HepG2 (cell line): Measurements from ENCODE around the gene SLC16A6. TPM values are rescaled to one million over a fixed set of nuclear protein-coding genes. Genes with fewer than 3 reads are reported as not detected.
"Not testable (repeated sequence)": the region's sequence is repeated elsewhere in the genome, so short reads cannot be mapped to it uniquely, and the experiment has no call there.

Source experiments
- ATAC-seq: fragments of 200-7000 bp; cut with Tn5 transposase; 3 replicates; pipeline ENCODE4 v1.9.1; 2020; ENCODE audit warnings: mild to moderate bottlenecking, moderate library complexity
- BruUV-seq: library from RNA; stranded (reverse); fragments of 400-500 nt; replicated peaks from 2 replicates; lab custom pipeline; 2021; lab: Mats Ljungman, UMichigan
- CTCF ChIA-PET: fragments of 300-600 bp; formaldehyde crosslinking; extraction: SDS; loops from one replicate; lab custom pipeline; 2021; ENCODE audit warnings: low total read pairs, inconsistent platforms, low intra/inter-chr PET ratio; lab: Yijun Ruan, JAX
- POLR2A ChIA-PET: fragments of 350-600 bp; sonication (Branson Sonifier 250); formaldehyde crosslinking; loops from one replicate; lab custom pipeline; 2020; ENCODE audit warnings: antibody characterized with exemption, inconsistent platforms; lab: Yijun Ruan, JAX
- DNase-seq: peaks from one replicate; pipeline ENCODE4 v3.0.0-alpha.2; 2015; ENCODE audit warnings: low spot score
- FAIRE-seq: peaks from 3 replicates; lab custom pipeline; 2011; peaks lifted over from hg19 to GRCh38; lab: Jason Lieb, UNC
- H2AFZ ChIP-seq: one replicate; pipeline ENCODE4 v1.6.1; 2011; ENCODE audit warnings: low read length, inconsistent platforms
- H3K27ac ChIP-seq: fragments of 300-600 bp; 3 replicates; pipeline ENCODE4 v1.8.0; 2011; ENCODE audit warnings: mixed run types, mild to moderate bottlenecking, mixed read lengths, low read length, inconsistent platforms; ENCODE audit not compliant: insufficient read depth; ENCODE audit errors: extremely low read length
- H3K27me3 ChIP-seq, 2 experiments: fragments of 200-600 bp in 1 of 2; 2 replicates in 1 of 2; 3 replicates in 1 of 2; pipeline versions ENCODE4 v1.6.0 to v1.8.0; 2011; ENCODE audit warnings: low read length in 2 of 2, mild to moderate bottlenecking in 2 of 2, moderate library complexity in 2 of 2, inconsistent platforms in 1 of 2; ENCODE audit not compliant: insufficient read depth in 2 of 2, control insufficient read depth in 1 of 2
- H3K36me3 ChIP-seq, 2 experiments: fragments of 200-600 bp in 1 of 2; replicated peaks in 1 of 2; 2 replicates in 1 of 2; 3 replicates in 1 of 2; pipeline versions ENCODE4 v1.5.1 to v1.8.0; 2011; ENCODE audit warnings: low read length in 2 of 2, inconsistent platforms in 1 of 2; ENCODE audit not compliant: insufficient read depth in 2 of 2, control insufficient read depth in 1 of 2
- H3K4me1 ChIP-seq: 2 replicates; pipeline ENCODE4 v1.5.1; 2012; ENCODE audit warnings: low read length, inconsistent platforms; ENCODE audit not compliant: insufficient read depth
- H3K4me2 ChIP-seq: 2 replicates; pipeline ENCODE4 v1.6.0; 2011; ENCODE audit warnings: low read depth, low read length, inconsistent platforms
- H3K4me3 ChIP-seq, 3 experiments: fragments of 200-600 bp in 1 of 3; sonication (generic), shearing (Covaris generic) in 1 of 3; replicated peaks in 1 of 3; 2 replicates each; pipeline ENCODE4 v1.5.1; 2011 to 2016; ENCODE audit warnings: low read length in 3 of 3, inconsistent platforms in 2 of 3, low read depth in 2 of 3, mild to moderate bottlenecking in 2 of 3, control low read depth in 1 of 3, mixed read lengths in 1 of 3; ENCODE audit not compliant: insufficient read depth in 1 of 3
- H3K79me2 ChIP-seq: one replicate; pipeline ENCODE4 v1.6.1; 2011; ENCODE audit warnings: low read length, inconsistent platforms; ENCODE audit not compliant: insufficient read depth
- H3K9ac ChIP-seq: 2 replicates; pipeline ENCODE4 v1.6.0; 2011; ENCODE audit warnings: mild to moderate bottlenecking, low read depth, low read length, inconsistent platforms; ENCODE audit not compliant: insufficient read depth
- H3K9me3 ChIP-seq: 2 replicates; pipeline ENCODE4 v1.5.1; 2012; ENCODE audit warnings: mild to moderate bottlenecking, low read length
- H4K20me1 ChIP-seq: 2 replicates; pipeline ENCODE4 v1.6.0; 2011; ENCODE audit warnings: inconsistent platforms, mild to moderate bottlenecking, low read length, moderate library complexity; ENCODE audit not compliant: insufficient read depth
- WGBS: methylation state at CpG from one replicate; pipeline ENCODE4 v1.1.6; 2017; ENCODE audit warnings: low lambda C conversion rate; 5-methylcytosine and 5-hydroxymethylcytosine counted together
- in situ Hi-C: cut with HindIII; loops from 2 replicates; pipeline ENCODE4 v1.10.0; 2017; ENCODE audit warnings: low pct_unique_long_range_greater_than_20kb; ENCODE audit not compliant: extremely low pct_ligation_motif_present
- intact Hi-C: fragments of 100-400 bp; cut with micrococcal nuclease; formaldehyde crosslinking; loops from one replicate; pipeline ENCODE4 v1.10.0; 2022; ENCODE audit not compliant: unreplicated experiment
- polyA plus RNA-seq, 8 experiments: library from polyadenylated mRNA; depleted of rRNA in 3 of 8; stranded (reverse) in 7 of 8; unstranded in 1 of 8; fragments of >200 nt; fragmentation: Illumina TruSeq in 4 of 8; extraction: Trizol in 4 of 8; gene quantifications; 2 replicates each; pipeline versions ENCODE4 v1.2.1 to v1.2.3, GENCODE V29; 2011 to 2016; ENCODE audit warnings: low read depth in 4 of 8, missing spikeins in 1 of 8, mixed read lengths in 1 of 8; ENCODE audit not compliant: insufficient read depth in 1 of 8
- total RNA-seq, 5 experiments: library from RNA; depleted of rRNA; stranded (reverse); fragments of >200 nt; fragmentation: Illumina TruSeq; extraction: Trizol; gene quantifications; 2 replicates each; pipeline ENCODE4 v1.2.3, GENCODE V29; 2016; ENCODE audit warnings: low read depth in 1 of 5

The SLC16A6 gene
- total and polyA plus RNA-seq, 2 of the 13 experiments (the other 11 are each of a cell fraction or from before 2014, with no cell fraction given): 1.1 to 44.7 TPM

- peaks cover 31% of the 10 kb centered on the region for H3K4me1 ChIP-seq
- CTCF ChIA-PET, H4K20me1 ChIP-seq, H3K4me3 ChIP-seq, in situ Hi-C loops, intact Hi-C loops, H3K27ac ChIP-seq, BruUV-seq, H3K9me3 ChIP-seq, H2AFZ ChIP-seq, ATAC-seq, H3K36me3 ChIP-seq, H3K79me2 ChIP-seq, H3K27me3 ChIP-seq, H3K9ac ChIP-seq, DNase-seq, FAIRE-seq, POLR2A ChIA-PET, H3K4me2 ChIP-seq: not testable (repeated sequence)
- WGBS: 71% methylated on average over 8 of the region's 11 CpGs
Measured at GRCh38 chr17:68235336-68235791, 55.6 kb downstream of the SLC16A6 start.

- not testable (repeated sequence) for ATAC-seq
Measured at GRCh38 chr17:68234726-68235335, 56.1 kb downstream of the SLC16A6 start.

More at GRCh38 chr17:68234726-68235335, 56.1 kb downstream of the SLC16A6 start:
- H2AFZ ChIP-seq, H3K9me3 ChIP-seq, intact Hi-C loops, H3K27me3 ChIP-seq, H3K36me3 ChIP-seq, H3K79me2 ChIP-seq, H4K20me1 ChIP-seq, H3K4me2 ChIP-seq, in situ Hi-C loops, BruUV-seq, FAIRE-seq, CTCF ChIA-PET, H3K9ac ChIP-seq, H3K4me3 ChIP-seq, H3K27ac ChIP-seq, DNase-seq: not testable (repeated sequence)
- 86% methylated on average over 12 of the region's 12 CpGs for WGBS
- POLR2A ChIA-PET: interaction anchor here (0.9 kb wide), 1 partner anchor 13 kb away, joined by 3 read pairs; no protein-coding TSS in a partner anchor
- peaks cover 31% of the 10 kb centered on the region for H3K4me1 ChIP-seq
